GM19099 (cell line): ENCODE measurements around the gene UVRAG.

ENCODE experiments used
- POLR2A ChIP-seq: IDR thresholded peaks from 3 replicates; pipeline ENCODE4 v1.6.1; 2011; ENCODE audit warnings: low read depth; ENCODE audit not compliant: insufficient read length; ENCODE audit errors: extremely low read depth

UVRAG gene

DNA sequence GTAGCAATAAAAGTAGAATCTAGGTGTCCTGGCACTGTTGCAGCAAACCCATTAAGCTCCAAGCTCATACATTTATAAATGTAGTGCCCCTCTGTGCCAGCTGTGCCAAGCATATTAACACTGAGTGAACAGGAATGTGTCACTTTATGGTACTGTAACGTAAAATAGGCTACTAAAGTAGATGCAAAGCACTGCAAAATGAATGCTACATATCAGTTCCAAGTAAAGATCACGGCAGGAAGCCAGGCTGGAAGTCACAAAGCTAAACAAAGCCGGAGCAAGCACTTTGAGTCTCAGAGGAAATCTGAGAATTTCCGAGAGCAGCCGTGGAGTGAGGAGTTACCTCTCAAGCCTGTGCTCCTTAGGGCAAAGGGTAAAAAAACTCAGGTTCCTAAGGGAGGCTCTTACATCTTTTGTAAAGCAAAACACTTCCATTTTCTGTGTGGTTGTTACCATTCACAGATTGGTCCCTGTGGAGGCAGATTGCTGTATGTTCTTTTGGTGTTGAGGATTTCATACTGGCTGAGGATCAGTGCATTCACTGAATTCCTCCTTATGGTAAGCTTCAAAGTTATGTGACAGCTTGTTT is 305.6 kb downstream of the UVRAG start:
- no peak for TF ChIP-seq POLR2A

DNA sequence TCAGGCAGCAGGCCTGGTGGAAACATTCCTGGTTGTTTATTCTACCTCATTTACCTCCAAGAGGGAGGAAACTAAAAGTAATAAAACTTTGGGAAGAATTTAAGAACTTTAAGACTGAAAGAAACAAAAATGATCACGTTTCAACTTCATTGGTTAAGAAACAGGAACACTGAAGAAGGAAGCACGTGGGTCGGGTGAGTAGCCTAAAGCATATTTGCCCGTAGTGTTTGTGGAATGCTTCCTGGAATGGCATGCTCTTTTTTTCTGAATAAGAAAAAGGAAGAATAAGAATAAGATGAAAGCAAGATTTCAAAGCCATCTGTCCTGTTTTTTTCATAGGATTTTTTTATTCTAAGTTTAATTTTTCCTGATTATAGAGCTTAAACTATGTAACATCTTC is 308.2 kb downstream of the UVRAG start:
- no peak for TF ChIP-seq POLR2A

DNA sequence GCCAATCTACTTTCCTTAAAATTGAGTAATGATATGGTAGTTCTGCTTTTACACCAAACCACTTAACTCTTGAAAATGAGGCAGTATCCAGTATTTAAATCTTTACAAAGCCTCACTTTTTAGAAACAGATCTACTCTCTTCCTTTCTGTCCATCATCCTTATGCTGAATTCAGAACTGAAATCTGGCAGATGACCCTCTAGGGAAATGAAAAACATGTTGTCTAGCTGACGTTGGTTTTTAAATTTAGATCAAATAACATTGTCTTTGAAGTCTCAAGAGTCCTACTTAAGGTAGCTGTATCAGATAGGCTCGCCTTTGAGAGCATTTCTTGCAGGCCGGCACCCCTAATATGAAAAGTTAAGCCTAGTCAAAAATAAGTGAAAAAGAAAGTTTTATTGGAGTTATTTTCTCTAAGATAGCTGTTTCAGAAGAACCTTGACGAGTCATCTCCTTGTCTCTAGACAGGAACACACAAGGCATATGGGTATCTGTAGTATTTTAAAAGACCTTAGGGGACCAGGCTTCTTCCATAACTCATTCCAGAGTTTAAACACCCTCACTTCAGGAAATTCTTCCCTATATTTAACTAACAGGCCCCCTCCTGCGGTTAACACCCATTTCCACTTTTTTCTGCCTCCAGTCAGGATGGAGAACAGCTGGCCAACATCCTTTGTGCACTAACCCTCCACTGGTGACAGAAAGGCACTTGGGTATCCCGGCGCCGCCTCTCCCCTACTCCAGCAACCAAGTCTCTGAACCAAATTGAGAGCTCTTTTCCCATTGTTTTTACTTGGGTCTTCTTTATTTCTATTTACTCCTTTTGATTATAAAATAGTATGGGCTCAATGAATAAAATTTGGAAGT is 310.1 kb downstream of the UVRAG start:
- no peak for TF ChIP-seq POLR2A

DNA sequence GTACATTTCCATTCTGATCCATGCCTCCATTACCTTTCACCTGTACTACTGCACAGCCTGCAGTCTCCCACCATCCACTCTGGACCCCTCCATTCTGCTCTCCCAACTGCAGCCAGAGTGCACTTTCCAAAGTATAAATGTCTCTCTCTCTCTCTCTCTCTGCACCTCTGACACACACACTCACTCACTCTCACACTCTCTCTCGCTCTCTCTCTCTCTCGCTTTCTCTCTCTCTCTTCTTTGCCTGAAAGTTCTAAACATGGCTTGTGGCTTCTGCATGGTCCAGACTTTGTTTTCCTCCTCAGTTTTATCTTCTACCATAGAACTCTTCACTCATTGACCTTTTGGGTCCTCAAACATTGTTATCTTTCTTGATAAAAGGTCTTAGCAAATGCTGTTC is 314.7 kb downstream of the UVRAG start:
- TF ChIP-seq POLR2A: no peak

DNA sequence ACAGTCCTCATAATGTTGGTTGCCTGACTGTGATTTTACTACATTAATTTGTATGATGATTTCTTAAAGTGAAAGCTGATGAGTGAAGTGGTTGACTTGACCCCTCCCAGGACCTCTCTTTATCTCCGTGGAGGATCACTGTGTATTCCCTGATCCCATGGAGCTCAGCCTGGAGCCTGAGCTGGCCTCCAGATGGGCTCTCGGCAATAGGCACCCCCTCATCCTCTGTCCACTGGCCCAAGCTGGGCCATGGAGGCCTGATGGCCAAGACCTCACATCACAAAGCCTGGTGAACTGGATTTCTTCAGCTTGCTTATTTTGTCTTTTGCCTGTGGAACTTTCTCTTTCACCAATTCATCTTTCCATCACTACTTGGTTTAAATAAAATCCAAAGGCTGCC is 316.1 kb downstream of the UVRAG start:
- no peak for TF ChIP-seq POLR2A

DNA sequence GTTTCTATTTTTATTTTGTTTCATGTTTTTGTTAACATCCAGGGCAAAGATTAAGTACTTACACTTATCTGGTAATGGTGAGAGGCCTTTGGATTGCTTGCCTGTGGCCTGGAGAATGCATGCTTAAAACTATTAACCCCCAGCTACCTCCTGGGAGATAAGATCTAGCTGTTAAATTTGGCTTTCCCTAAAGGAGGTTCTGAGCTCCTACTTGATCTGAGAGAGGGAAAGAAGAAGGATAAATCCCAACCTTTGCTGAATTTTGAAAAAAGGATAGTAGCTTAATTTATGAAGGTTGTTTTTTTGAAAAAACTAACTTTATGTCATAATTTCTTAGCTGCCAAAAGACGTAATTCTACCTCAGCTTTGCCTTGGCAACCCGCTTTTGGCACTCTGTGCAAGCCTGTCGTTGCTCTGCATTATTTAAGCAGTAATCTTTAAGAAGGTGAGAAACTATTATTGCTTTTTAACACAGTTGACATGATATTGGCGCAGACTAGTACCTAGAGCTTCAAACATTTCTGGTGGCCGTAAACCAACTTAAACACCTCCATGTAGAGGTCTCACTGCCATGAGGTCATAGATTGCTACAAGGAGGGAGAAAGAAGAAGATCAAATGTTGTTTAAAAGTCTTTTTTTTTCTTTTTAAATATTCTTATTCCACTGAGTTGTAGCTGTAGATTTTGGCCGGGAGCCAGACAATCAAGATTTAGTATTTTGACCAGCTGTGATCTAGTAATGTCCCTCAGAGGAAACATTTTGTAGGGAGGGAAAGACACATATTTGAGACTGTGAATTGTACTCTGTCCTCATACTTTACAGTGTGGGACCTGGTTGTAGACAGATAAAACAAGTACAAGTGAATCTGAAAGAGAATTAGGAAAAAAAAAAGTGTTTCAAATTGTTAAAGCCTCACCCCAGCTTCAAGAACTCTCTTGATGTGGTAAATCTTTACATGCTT is 316.9 kb downstream of the UVRAG start:
- no peak for TF ChIP-seq POLR2A

DNA sequence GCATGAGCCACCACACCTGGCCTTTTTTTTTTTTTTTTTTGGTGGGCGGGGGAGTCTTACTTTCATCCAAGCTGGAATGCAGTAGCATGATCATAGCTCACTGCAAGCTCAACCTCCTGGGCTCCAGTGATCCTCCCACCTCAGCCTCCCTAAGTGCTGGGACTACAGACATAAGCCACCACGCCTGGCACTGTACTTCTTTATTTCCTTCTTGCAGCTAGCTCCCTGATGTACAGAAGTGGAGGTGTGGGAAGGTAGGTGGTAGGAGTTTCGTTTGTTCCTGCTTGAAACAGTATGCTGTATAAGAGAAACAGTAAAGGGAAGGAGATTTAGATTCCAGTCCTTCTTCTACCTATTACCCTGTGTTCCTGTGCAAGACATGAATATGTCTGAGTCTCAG is 319.2 kb downstream of the UVRAG start:
- TF ChIP-seq POLR2A: no peak

DNA sequence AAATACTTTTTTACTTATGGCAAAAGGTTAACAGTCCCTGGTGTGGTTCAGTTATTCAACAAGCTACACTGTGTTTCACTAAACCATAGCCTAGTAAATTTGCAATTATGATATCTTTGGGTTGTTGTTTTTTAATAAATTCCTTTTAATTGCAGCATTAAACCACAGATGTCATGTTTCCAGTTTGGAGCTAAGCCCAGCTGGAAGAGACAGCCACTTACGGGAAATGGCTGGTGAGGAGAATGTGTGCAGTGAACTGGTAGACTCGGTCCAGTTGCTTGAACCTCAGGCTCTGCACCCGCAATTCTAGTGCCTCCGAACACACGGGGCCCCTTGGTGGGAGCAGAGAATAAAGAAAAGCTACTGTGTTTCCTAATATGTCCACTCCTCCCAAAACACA is 320.5 kb downstream of the UVRAG start:
- TF ChIP-seq POLR2A: no peak

DNA sequence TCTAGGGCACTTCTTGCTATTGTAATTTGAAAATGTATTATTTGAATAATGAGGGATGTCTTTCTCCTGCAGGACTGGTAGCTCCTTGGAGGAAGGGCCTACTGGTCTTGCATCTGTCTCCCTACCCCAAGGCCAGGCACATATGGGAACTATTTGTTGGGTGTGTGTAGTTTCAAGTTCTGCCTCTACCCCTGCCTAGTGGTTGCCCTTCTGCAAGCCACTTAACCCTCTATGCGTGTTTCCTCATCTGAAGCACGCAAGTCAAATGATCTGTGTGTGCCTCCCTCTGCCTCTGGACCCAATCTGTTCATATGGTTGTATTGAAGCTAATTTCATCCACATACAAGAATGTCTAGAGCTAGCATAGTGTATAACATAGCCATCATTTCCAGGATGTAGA is 324.3 kb downstream of the UVRAG start:
- no peak for TF ChIP-seq POLR2A

DNA sequence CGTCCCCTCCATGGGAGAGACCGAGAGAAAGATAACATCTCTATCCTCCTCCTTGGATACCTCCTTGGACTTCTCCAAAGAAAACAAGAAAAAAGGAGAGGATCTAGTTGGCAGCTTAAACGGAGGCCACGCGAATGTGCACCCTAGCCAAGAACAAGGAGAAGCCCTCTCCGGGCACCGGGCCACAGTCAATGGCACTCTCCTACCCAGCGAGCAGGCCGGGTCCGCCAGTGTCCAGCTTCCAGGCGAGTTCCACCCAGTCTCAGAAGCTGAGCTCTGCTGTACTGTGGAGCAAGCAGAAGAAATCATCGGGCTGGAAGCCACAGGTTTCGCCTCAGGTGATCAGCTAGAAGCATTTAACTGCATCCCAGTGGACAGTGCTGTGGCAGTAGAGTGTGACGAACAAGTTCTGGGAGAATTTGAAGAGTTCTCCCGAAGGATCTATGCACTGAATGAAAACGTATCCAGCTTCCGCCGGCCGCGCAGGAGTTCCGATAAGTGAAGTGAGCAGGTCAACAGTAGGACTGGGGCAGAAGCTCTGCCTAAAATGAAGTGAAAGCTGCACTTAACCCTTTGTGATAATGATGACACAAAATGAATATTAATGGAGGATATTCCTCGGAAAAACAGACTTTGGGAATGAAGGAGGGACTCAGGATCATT is 326.0 kb downstream of the UVRAG start:
- no peak for TF ChIP-seq POLR2A

DNA sequence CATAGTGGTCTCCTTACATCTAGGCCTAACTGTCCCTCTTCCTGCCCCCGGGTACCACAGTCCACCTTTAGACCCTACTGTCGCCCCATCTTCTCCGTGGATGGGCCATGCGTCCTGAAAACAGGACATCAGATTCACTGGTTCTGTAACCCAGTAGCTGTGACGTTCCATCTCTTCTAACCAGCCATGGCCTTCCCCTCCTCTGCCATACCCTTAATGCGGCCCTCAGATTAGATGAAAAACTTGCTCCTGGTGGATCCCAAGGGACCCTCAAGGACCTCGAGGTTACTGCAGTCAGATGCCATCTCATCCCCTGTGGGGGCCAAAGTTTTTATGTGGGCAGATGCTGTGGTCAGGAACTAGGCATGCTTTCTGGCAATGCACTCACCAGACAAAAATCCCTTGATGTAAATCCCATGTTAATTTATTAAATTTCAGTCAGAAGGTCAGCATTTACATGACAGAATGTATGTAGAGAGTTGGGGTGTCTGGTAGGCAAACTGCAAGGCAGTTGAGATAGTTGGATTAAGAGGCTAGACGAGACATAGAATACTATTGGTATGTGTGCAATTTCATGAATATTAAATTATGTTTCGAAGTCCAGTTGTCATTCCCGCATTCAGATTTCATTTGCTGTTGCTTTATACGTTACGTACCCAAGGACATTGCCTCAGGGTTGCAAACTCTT is 327.0 kb downstream of the UVRAG start:
- no peak for TF ChIP-seq POLR2A

DNA sequence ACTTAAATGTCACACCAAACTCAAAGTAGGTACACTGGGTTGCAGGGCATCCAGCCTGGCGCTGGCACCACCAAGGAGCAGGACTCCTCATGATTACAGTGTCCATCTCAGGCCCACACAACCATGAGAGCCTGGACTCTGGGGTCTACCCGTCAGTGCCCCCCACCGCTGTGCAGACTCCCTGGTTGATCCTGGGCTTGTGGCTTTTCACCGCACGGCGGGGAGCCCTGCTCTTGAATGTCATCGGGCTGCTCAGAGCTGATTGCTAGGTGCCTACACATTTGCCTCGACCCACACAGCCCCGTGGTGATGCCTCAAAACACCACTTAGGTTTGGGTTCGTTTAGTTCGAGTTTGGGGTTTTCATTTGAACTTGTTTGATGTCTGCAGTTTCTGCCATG is 328.3 kb downstream of the UVRAG start:
- no peak for TF ChIP-seq POLR2A

DNA sequence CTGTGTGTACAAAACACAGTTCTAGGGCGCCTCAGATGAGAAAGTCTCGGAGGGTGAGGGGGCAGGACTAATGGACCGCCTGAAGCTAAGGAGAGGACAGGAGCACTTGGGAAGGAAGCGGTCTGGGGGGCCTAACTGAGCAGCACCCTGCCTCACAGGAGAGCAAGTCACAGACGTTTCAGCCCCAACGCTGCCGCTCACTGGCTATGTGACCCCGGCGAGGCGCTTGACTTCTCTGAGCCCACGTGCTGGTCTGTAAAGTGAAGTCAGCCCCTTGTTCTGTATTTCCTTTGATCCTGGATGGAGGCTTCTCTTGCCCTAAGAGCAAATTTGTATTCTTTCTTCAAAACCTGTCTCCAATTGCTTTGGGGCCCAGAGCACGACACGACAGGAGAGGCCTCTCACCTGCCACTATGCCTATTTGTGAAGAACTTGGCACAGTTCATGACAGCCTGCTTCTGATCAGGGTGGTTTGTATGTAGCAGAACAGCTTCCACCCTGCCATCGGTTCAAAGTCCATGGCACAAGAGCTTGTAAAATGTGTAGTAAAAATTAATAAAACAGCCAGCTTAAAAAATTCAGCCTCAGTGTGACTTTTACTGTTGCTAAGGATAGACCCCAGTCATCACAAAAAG is 332.2 kb downstream of the UVRAG start:
- no peak for TF ChIP-seq POLR2A

DNA sequence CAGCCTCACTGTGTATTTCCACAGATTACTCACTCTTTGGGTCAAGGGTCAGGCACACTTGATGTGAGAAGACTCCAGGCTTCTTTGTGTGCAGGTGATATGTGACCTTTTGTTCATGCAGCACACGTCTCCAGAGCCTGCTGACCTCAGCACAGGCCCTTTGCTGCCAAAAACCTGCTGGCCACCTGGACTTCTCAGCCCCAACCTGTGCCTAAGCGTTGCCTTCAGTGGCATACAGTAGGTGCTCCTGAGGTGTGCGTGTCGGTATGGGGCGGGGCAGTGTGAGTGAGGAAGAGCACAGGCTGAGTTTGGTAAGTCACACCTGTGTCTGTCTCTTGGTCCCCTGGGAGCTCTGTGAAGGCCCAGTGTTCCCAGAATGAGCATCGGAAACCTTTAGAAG is 333.2 kb downstream of the UVRAG start:
- TF ChIP-seq POLR2A: no peak
